Measurements from ENCODE around the gene DAZAP1. TPM values are rescaled to one million over a fixed set of nuclear protein-coding genes. Genes with fewer than 3 reads are reported as not detected.

Gene DAZAP1
- total and polyA plus RNA-seq, 4 donors = 5.4 to 45.0 (median 29.7) TPM

DNA sequence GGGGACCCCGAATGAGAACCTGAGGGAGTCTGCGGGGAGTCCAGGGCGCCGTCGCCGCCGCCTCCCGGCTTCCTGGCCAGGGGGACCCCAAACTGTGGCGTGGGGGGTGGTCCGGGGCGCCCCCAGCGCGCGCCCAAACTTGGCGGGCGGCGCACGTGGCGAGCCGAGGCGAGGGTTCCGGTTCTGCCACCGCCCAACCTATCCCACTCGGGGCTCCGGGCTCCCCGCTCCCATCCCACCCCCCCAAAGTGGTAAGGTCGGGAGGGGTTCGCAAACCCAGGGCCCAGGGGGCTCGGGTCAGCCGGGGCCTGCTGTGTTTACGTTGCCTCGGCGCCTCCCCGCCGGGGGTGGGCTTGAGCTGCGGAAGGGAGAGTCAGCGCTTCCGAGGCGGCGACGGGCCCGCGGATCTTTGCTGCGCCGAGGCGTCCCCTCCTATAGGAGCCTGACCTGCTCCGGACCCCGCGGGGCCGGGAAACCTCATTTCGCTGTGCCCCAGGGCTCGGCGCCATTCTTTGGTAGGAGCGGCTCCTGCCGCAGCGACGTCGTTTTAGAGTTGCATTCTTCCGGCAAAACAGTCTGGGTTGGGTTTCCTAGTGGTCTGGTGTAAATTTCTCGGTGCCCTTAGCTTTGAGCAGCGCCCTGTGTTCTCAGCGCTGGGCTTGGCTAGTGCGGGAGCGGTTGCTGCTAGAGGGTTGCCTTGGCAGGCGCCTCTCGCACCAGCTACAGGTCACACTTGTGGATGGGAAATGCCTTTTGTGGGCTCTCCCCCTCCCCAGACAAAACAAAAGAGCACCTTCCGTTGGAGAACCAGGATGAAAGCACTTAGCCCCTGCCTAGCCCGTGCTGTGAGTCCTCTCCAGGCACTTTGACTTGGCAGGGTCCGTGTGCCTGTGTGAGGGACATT is 1.2 kb downstream of the DAZAP1 start:
- TF ChIP-seq SP1 (IDR thresholded peaks at IDR 0.05) (peak; percentile 6), YY1 (IDR thresholded peaks at IDR 0.05) (peak; percentile 35)
- TF ChIP-seq, protein P1, sequence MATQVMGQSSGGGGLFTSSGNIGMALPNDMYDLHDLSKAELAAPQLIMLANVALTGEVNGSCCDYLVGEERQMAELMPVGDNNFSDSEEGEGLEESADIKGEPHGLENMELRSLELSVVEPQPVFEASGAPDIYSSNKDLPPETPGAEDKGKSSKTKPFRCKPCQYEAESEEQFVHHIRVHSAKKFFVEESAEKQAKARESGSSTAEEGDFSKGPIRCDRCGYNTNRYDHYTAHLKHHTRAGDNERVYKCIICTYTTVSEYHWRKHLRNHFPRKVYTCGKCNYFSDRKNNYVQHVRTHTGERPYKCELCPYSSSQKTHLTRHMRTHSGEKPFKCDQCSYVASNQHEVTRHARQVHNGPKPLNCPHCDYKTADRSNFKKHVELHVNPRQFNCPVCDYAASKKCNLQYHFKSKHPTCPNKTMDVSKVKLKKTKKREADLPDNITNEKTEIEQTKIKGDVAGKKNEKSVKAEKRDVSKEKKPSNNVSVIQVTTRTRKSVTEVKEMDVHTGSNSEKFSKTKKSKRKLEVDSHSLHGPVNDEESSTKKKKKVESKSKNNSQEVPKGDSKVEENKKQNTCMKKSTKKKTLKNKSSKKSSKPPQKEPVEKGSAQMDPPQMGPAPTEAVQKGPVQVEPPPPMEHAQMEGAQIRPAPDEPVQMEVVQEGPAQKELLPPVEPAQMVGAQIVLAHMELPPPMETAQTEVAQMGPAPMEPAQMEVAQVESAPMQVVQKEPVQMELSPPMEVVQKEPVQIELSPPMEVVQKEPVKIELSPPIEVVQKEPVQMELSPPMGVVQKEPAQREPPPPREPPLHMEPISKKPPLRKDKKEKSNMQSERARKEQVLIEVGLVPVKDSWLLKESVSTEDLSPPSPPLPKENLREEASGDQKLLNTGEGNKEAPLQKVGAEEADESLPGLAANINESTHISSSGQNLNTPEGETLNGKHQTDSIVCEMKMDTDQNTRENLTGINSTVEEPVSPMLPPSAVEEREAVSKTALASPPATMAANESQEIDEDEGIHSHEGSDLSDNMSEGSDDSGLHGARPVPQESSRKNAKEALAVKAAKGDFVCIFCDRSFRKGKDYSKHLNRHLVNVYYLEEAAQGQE (IDR thresholded peaks at IDR 0.05) = no peak
- Histone ChIP-seq H3K4me3 (ENCODE audit: low read depth in 1 of 3, low read length in 3 of 3) (peak overlapping the region; percentile 41 to 98 (median 87)), H3K27me3 (ENCODE audit: control insufficient read depth in 4 of 4, insufficient read depth in 4 of 4, low read length in 3 of 4) (no peaks in the 10 kb centered on the region), H3K9me3 (ENCODE audit: control insufficient read depth in 4 of 4, low read length in 3 of 4) (no peaks in the 10 kb centered on the region), H3K36me3 (ENCODE audit: control insufficient read depth in 4 of 4, insufficient read depth in 3 of 4, low read depth in 1 of 4, low read length in 3 of 4) (peaks cover 0 to 5% (median 0%) of the 10 kb centered on the region in 4 donors), H3K4me1 (ENCODE audit: control insufficient read depth in 4 of 4, insufficient read depth in 4 of 4, low read length in 3 of 4) (peaks cover 33 to 53% (median 47%) of the 10 kb centered on the region in 4 donors), H3K9ac (ENCODE audit: low read depth in 1 of 2, low read length in 2 of 2) (peak overlapping the region; percentile 82 to 89), H3K27ac (ENCODE audit: low read depth in 1 of 2, low read length in 2 of 2) (peak overlapping the region; percentile 83 to 92)
- DNase-seq (ENCODE audit: low spot score) = peak; percentile 65
- under 1% methylated on average over 69 of the region's 69 CpGs for WGBS

DNA sequence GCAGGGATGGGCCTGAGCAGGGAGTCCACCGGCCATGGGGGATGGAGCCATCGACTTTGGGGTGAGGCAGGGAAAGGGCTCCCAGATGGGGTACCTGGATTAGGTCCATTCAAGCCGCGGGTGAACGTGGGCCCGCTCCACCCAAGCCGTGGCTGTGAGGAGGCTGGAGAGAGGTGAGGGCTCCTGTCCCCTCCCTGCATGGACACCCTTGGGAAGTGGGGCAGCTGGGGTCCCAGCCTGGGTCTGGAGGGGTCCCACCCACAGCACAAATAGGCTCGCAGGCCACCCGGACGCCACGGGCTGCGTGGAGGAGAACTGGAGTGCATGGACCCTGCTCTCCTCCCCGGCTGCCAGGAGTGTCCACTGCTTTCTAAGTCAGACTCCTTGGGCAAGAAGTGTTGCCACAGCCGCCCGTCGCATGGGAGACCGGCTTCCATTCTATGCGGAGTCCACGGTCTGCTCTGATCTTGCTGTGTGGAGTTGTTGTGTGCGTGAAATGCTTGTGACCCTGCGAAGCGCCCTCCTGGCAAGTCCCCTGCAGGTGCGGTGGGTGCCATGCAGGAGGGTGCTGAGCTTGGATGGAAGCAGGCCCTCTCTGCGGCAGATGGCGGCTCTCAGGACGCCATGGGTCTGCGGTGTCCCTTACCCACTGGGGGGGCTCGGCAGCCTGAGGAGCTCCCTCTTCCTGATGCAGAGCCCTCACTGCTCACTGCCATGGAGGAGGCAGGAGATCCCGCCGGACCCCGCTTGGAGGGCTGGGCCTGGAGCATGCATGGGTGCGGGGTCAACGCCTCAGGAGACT is 2.0 kb downstream of the DAZAP1 start:
- WGBS = 72% methylated on average over 33 of the region's 33 CpGs
- DNase-seq (ENCODE audit: low spot score) = no peak
- H3K9ac ChIP-seq (ENCODE audit: low read depth in 1 of 2, low read length in 2 of 2) = peak overlapping the region in 1 of 2 donors; percentile 82
- H3K36me3 ChIP-seq (ENCODE audit: control insufficient read depth in 4 of 4, insufficient read depth in 3 of 4, low read depth in 1 of 4, low read length in 3 of 4) = peaks cover 0 to 5% (median 0%) of the 10 kb centered on the region in 4 donors
- peaks cover 33 to 55% (median 49%) of the 10 kb centered on the region in 4 donors for H3K4me1 ChIP-seq (ENCODE audit: control insufficient read depth in 4 of 4, insufficient read depth in 4 of 4, low read length in 3 of 4)
- peak overlapping the region; percentile 41 to 98 (median 87) for H3K4me3 ChIP-seq (ENCODE audit: low read depth in 1 of 3, low read length in 3 of 3)
- TF ChIP-seq, protein P2, sequence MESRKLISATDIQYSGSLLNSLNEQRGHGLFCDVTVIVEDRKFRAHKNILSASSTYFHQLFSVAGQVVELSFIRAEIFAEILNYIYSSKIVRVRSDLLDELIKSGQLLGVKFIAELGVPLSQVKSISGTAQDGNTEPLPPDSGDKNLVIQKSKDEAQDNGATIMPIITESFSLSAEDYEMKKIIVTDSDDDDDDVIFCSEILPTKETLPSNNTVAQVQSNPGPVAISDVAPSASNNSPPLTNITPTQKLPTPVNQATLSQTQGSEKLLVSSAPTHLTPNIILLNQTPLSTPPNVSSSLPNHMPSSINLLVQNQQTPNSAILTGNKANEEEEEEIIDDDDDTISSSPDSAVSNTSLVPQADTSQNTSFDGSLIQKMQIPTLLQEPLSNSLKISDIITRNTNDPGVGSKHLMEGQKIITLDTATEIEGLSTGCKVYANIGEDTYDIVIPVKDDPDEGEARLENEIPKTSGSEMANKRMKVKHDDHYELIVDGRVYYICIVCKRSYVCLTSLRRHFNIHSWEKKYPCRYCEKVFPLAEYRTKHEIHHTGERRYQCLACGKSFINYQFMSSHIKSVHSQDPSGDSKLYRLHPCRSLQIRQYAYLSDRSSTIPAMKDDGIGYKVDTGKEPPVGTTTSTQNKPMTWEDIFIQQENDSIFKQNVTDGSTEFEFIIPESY (IDR thresholded peaks at IDR 0.05) = no peak
- TF ChIP-seq, protein P1 (IDR thresholded peaks at IDR 0.05) = no peak
- TF ChIP-seq TAF1 (conservative IDR thresholded peaks at IDR 0.05) (no peak), GABPA (IDR thresholded peaks at IDR 0.05 in 1 of 2, conservative IDR thresholded peaks at IDR 0.05 in 1 of 2) (no peak), RAD21 (IDR thresholded peaks at IDR 0.05) (no peak), JUND (IDR thresholded peaks at IDR 0.05) (no peak), HNF4A (conservative IDR thresholded peaks at IDR 0.05) (no peak), RXRA (IDR thresholded peaks at IDR 0.05) (no peak)
- peak overlapping the region; percentile 83 to 92 for H3K27ac ChIP-seq (ENCODE audit: low read depth in 1 of 2, low read length in 2 of 2)
- no peaks in the 10 kb centered on the region for H3K9me3 ChIP-seq (ENCODE audit: control insufficient read depth in 4 of 4, low read length in 3 of 4)
- no peaks in the 10 kb centered on the region for H3K27me3 ChIP-seq (ENCODE audit: control insufficient read depth in 4 of 4, insufficient read depth in 4 of 4, low read length in 3 of 4)
